ENCODE measurements around the gene VSTM4.

The VSTM4 gene

GRCh38 chr10:49128854-49129253 is 13.5 kb upstream of the VSTM4 start:
- H3K27me3 ChIP-seq (ENCODE audit: control insufficient read depth, low read length): no peaks in the 10 kb centered on the region

GRCh38 chr10:49123981-49124950 is 8.9 kb upstream of the VSTM4 start:
- Histone ChIP-seq H4K20me1 (ENCODE audit: control insufficient read depth, insufficient read depth, low read depth, low read length) (no peaks in the 10 kb centered on the region), H3F3A (ENCODE audit: control insufficient read depth, insufficient read depth) (no peaks in the 10 kb centered on the region), H3K27ac (ENCODE audit: low read depth, low read length) (no peak overlapping the region), H3K27me3 (ENCODE audit: control insufficient read depth, low read length) (peaks cover 11% of the 10 kb centered on the region; the same call in 1 of the 2 replicates), H3K4me3 (ENCODE audit: low read length) (no peak overlapping the region), H3K4me1 (ENCODE audit: control insufficient read depth, low read length) (no peaks in the 10 kb centered on the region), H3K36me3 (ENCODE audit: control insufficient read depth, low read length) (no peaks in the 10 kb centered on the region), H3K9me2 (replicated peaks; ENCODE audit: control insufficient read depth, low read length) (no peaks in the 10 kb centered on the region), H3K9me3 (ENCODE audit: control insufficient read depth, insufficient read depth, low read length) (no peaks in the 10 kb centered on the region), H3K4me2 (ENCODE audit: low read length) (no peak overlapping the region), H3K79me2 (ENCODE audit: control insufficient read depth, low read length) (no peaks in the 10 kb centered on the region)
- TF ChIP-seq CTCF (IDR thresholded peaks at IDR 0.05; ENCODE audit: low read depth, low read length, poor library complexity, severe bottlenecking) (no peak), EZH2phosphoT487 (IDR thresholded peaks at IDR 0.05; ENCODE audit: borderline replicate concordance, low read length) (no peak)

More at GRCh38 chr10:49128854-49129253, 13.5 kb upstream of the VSTM4 start:
- Histone ChIP-seq H3K79me2 (ENCODE audit: control insufficient read depth, low read length) (no peaks in the 10 kb centered on the region), H3K9me3 (ENCODE audit: control insufficient read depth, insufficient read depth, low read length) (no peaks in the 10 kb centered on the region), H4K20me1 (ENCODE audit: control insufficient read depth, insufficient read depth, low read depth, low read length) (no peaks in the 10 kb centered on the region), H3K27ac (ENCODE audit: low read depth, low read length) (no peak overlapping the region), H3F3A (ENCODE audit: control insufficient read depth, insufficient read depth) (no peaks in the 10 kb centered on the region), H3K4me3 (ENCODE audit: low read length) (no peak overlapping the region), H3K9me2 (replicated peaks; ENCODE audit: control insufficient read depth, low read length) (no peaks in the 10 kb centered on the region), H3K36me3 (ENCODE audit: control insufficient read depth, low read length) (no peaks in the 10 kb centered on the region), H3K4me2 (ENCODE audit: low read length) (no peak overlapping the region), H3K4me1 (ENCODE audit: control insufficient read depth, low read length) (peaks cover under 1% of the 10 kb centered on the region)
- TF ChIP-seq CTCF (IDR thresholded peaks at IDR 0.05; ENCODE audit: low read depth, low read length, poor library complexity, severe bottlenecking) (no peak), EZH2phosphoT487 (IDR thresholded peaks at IDR 0.05; ENCODE audit: borderline replicate concordance, low read length) (no peak)

GRCh38 chr10:49120911-49121310 is 5.6 kb upstream of the VSTM4 start:
- H4K20me1 ChIP-seq (ENCODE audit: control insufficient read depth, insufficient read depth, low read depth, low read length): no peaks in the 10 kb centered on the region
- H3K4me1 ChIP-seq (ENCODE audit: control insufficient read depth, low read length): no peaks in the 10 kb centered on the region
- no peaks in the 10 kb centered on the region for H3K9me2 ChIP-seq (replicated peaks; ENCODE audit: control insufficient read depth, low read length)
- H3K27ac ChIP-seq (ENCODE audit: low read depth, low read length): no peak overlapping the region
- peaks cover 19% of the 10 kb centered on the region for H3K27me3 ChIP-seq (ENCODE audit: control insufficient read depth, low read length)
- H3K4me3 ChIP-seq (ENCODE audit: low read length): no peak overlapping the region
- H3K79me2 ChIP-seq (ENCODE audit: control insufficient read depth, low read length): no peaks in the 10 kb centered on the region
- no peak for TF ChIP-seq CTCF (IDR thresholded peaks at IDR 0.05; ENCODE audit: low read depth, low read length, poor library complexity, severe bottlenecking)
- no peak for TF ChIP-seq EZH2phosphoT487 (IDR thresholded peaks at IDR 0.05; ENCODE audit: borderline replicate concordance, low read length)
- no peaks in the 10 kb centered on the region for H3F3A ChIP-seq (ENCODE audit: control insufficient read depth, insufficient read depth)
- no peaks in the 10 kb centered on the region for H3K9me3 ChIP-seq (ENCODE audit: control insufficient read depth, insufficient read depth, low read length)
- no peak overlapping the region for H3K4me2 ChIP-seq (ENCODE audit: low read length)
- no peaks in the 10 kb centered on the region for H3K36me3 ChIP-seq (ENCODE audit: control insufficient read depth, low read length)

All from DOHH2 (cell line).